DOHH2 (cell line): ENCODE results near the gene PTGR3.
A peak's percentile ranks its signal among the peaks of the same experiment; 100 is the strongest.

Experiments
- H3F3A ChIP-seq: fragments of 200-600 bp; sonication (generic), shearing (Covaris generic); 2 replicates; pipeline ENCODE4 v1.6.0; 2016; ENCODE audit warnings: antibody characterized with exemption, mild to moderate bottlenecking; ENCODE audit not compliant: control insufficient read depth, insufficient read depth
- H3K27ac ChIP-seq: fragments of 200-600 bp; sonication (generic); 2 replicates; pipeline ENCODE4 v1.5.1; 2014; ENCODE audit warnings: low read depth, mild to moderate bottlenecking, low read length, moderate library complexity
- H3K27me3 ChIP-seq: fragments of 200-600 bp; sonication (generic); 2 replicates; pipeline ENCODE4 v1.6.1; 2014; ENCODE audit warnings: mild to moderate bottlenecking, low read length, mixed read lengths; ENCODE audit not compliant: control insufficient read depth
- H3K36me3 ChIP-seq: fragments of 200-600 bp; sonication (generic); 2 replicates; pipeline ENCODE4 v1.6.1; 2014; ENCODE audit warnings: mild to moderate bottlenecking, low read length, moderate library complexity, mixed read lengths; ENCODE audit not compliant: control insufficient read depth
- H3K4me1 ChIP-seq: fragments of 200-600 bp; sonication (generic); 2 replicates; pipeline ENCODE4 v1.6.1; 2014; ENCODE audit warnings: mild to moderate bottlenecking, low read length, mixed read lengths; ENCODE audit not compliant: control insufficient read depth
- H3K4me2 ChIP-seq: fragments of 200-600 bp; sonication (generic); 2 replicates; pipeline ENCODE4 v1.6.0; 2014; ENCODE audit warnings: mild to moderate bottlenecking, low read length, moderate library complexity
- H3K4me3 ChIP-seq: fragments of 200-600 bp; sonication (generic); 2 replicates; pipeline ENCODE4 v1.5.1; 2014; ENCODE audit warnings: mild to moderate bottlenecking, low read length, mixed read lengths
- H3K79me2 ChIP-seq: fragments of 200-600 bp; sonication (generic); 2 replicates; pipeline ENCODE4 v1.6.1; 2014; ENCODE audit warnings: mild to moderate bottlenecking, low read length, mixed read lengths; ENCODE audit not compliant: control insufficient read depth
- H3K9me2 ChIP-seq: fragments of 200-600 bp; sonication (generic); replicated peaks from 2 replicates; pipeline ENCODE4 v1.6.1; 2014; ENCODE audit warnings: mild to moderate bottlenecking, low read length, mixed read lengths; ENCODE audit not compliant: control insufficient read depth
- H3K9me3 ChIP-seq: fragments of 200-600 bp; sonication (generic); 2 replicates; pipeline ENCODE4 v1.6.1; 2014; ENCODE audit warnings: antibody characterized with exemption, low read length, mixed read lengths; ENCODE audit not compliant: control insufficient read depth, insufficient read depth
- H4K20me1 ChIP-seq: fragments of 200-600 bp; sonication (generic); 2 replicates; pipeline ENCODE4 v1.6.0; 2014; ENCODE audit warnings: low read depth, mild to moderate bottlenecking, antibody characterized with exemption, low read length, moderate library complexity; ENCODE audit not compliant: control insufficient read depth, insufficient read depth
- EZH2phosphoT487 ChIP-seq: fragments of 200-600 bp; sonication (generic); IDR thresholded peaks from 2 replicates; pipeline ENCODE4 v1.6.1; 2017; ENCODE audit warnings: borderline replicate concordance, mild to moderate bottlenecking, antibody characterized with exemption, low read length, moderate library complexity, mixed read lengths
- TF ChIP-seq, protein P1 (sequence below): fragments of 200-600 bp; sonication (generic); IDR thresholded peaks from one replicate; pipeline ENCODE4 v1.5.1; 2014; ENCODE audit warnings: antibody characterized with exemption, mild to moderate bottlenecking, low read depth, low read length; ENCODE audit not compliant: poor library complexity, severe bottlenecking

PTGR3 gene

DNA sequence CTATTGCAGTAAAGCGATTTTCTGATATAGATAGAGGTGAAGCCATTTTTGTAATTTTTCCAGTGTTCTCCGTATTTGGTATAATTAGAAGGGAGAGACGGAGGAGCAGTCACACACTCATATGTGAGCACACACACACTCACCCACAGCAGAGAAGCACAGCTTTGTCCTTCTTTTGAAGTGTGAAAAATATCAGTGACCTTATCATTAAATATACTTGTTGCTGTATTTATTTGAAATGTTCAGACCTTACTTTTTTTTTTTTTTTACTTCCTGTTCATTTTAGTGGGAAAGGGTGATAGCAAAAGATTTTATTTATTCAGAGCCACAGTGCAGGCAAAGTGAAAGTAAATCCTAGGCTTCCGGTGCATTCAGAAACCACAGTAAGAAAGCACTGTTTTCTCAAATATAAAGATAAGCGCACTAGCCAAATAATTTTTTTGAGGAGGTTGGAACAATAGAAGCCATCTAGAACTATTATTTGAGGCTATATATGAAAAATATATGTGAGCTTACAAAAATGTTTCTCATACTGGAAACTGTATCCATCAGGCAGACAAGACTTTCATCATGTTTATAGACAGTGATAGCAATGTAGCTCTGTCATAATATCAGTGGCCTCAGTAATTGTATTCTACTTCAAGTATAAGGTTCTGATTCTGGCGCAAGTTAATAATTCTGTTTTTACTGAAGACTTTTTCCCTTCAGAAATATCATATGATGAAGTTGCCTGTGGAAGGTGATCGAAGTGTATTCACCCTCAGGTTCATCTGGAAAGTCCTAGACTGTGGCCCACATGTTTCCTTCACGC, 38.9 kb upstream of the PTGR3 start:
- no peaks in the 10 kb centered on the region for H3K9me2 ChIP-seq
- H3K27me3 ChIP-seq, result no peaks in the 10 kb centered on the region
- H3K36me3 ChIP-seq, result no peaks in the 10 kb centered on the region
- H3K4me1 ChIP-seq, result peaks cover 20% of the 10 kb centered on the region
- no peak for TF ChIP-seq EZH2phosphoT487
- TF ChIP-seq, protein P1, sequence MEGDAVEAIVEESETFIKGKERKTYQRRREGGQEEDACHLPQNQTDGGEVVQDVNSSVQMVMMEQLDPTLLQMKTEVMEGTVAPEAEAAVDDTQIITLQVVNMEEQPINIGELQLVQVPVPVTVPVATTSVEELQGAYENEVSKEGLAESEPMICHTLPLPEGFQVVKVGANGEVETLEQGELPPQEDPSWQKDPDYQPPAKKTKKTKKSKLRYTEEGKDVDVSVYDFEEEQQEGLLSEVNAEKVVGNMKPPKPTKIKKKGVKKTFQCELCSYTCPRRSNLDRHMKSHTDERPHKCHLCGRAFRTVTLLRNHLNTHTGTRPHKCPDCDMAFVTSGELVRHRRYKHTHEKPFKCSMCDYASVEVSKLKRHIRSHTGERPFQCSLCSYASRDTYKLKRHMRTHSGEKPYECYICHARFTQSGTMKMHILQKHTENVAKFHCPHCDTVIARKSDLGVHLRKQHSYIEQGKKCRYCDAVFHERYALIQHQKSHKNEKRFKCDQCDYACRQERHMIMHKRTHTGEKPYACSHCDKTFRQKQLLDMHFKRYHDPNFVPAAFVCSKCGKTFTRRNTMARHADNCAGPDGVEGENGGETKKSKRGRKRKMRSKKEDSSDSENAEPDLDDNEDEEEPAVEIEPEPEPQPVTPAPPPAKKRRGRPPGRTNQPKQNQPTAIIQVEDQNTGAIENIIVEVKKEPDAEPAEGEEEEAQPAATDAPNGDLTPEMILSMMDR, result no peak
- H3K27ac ChIP-seq, result no peak overlapping the region
- H3K79me2 ChIP-seq, result peaks cover 60% of the 10 kb centered on the region
- H3K9me3 ChIP-seq, result peaks cover 9% of the 10 kb centered on the region; the same call in 1 of the 2 replicates
- peak overlapping the region; percentile 40 for H3K4me3 ChIP-seq
- H4K20me1 ChIP-seq, result no peaks in the 10 kb centered on the region
- peak overlapping the region; percentile 55 for H3K4me2 ChIP-seq
- no peaks in the 10 kb centered on the region; the same call in 1 of the 2 replicates for H3F3A ChIP-seq

DNA sequence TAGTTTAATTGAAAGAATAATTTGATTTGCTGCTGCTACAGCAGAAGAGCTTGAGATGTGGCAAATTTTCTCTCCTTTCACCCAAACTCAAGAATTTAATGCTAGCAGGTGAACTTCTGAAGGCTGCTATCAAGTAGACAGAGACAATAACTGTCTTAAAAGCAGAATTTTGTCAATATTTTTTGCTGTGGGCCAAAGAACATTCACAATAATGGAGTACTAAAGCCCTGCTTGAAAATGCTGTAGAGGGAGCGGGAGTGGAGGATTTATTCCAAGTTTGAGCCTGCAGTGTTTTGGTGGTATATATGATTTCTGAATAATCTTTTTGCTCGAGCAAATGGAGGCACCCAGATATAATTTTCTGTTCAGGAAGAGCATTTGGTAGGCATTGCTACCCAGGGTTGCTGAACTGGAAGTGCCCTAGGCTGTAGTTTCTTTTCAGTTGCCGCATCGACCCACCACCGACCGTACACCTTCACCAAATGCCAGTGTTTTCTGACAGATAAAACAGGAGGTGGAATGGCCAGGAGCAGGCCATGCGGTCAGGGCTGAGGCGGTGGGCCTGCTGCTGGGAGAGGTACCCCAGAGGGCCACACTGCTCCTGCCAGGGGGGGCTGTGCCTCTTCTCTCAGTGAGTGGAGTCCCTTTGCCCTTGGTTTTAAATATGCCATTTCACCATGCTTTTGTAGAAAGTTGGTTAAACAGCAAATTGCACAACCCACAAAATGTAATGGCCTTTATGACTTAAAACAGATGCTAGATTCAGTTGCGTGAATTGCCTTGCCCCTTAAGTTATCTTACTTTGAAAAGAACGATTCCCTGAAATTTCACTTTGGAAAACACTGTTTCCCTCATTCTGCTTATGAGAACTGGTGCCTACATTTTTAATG, 38.0 kb upstream of the PTGR3 start:
- Histone ChIP-seq H3K9me3 (peaks cover 9% of the 10 kb centered on the region; the same call in 1 of the 2 replicates), H3K9me2 (no peaks in the 10 kb centered on the region), H3F3A (no peaks in the 10 kb centered on the region; the same call in 1 of the 2 replicates), H3K27ac (no peak overlapping the region), H4K20me1 (no peaks in the 10 kb centered on the region), H3K27me3 (no peaks in the 10 kb centered on the region), H3K79me2 (peaks cover 65% of the 10 kb centered on the region), H3K4me1 (peaks cover 20% of the 10 kb centered on the region), H3K4me3 (peak overlapping the region; percentile 40), H3K4me2 (peak overlapping the region; percentile 55), H3K36me3 (no peaks in the 10 kb centered on the region)
- TF ChIP-seq, protein P1, result no peak
- TF ChIP-seq EZH2phosphoT487, result no peak

DNA sequence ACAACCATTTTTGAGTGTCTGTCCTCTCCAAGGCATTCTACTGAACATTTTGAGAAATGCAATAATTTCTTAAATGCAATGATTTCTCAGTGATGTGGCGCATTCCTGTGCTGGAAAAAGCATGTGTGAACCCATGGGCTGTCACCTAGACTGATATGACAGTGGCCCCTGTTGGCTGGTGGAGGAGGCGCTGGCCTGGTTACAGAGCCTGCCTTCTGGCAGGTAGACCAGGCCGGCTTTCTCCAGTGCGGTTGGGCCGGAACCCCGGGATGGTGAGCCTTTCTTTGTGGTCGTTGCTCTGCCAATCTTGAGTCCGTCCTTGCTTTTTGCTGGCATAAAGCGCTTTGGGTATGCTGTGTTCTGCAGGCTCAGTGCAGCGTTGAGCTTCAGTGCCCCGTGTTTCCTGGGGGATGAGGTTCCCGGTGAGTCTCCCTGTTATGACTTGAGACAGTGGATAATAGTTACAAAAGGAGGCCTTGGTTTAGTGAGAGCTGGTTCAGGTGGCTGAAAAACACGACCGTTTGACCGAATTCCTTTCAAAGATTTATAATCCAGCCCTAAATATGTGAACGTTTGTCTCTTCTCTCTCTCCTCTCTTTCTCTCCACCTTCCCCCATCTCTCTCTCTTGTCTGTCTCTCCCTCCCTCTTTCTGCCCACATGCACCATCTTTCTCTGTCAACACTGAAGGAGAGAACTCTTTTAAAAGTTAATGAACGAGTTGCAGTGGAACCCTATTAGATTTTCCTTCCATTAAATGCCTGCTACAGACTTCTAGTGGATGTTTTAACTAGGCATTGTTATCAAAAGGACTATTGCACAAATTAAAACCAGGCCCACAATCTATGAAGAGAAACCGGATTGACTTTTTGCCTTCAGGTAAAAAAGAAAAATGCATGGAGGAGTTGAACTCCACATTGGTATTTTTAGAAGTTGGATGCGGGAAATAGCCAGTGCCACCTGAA, 35.7 kb upstream of the PTGR3 start:
- Histone ChIP-seq H3K4me2 (no peak overlapping the region), H3K9me2 (no peaks in the 10 kb centered on the region), H3K4me3 (no peak overlapping the region), H3K9me3 (peaks cover 6% of the 10 kb centered on the region; the same call in 1 of the 2 replicates), H3K4me1 (peaks cover 16% of the 10 kb centered on the region), H3F3A (no peaks in the 10 kb centered on the region; the same call in 1 of the 2 replicates), H3K27me3 (no peaks in the 10 kb centered on the region), H4K20me1 (no peaks in the 10 kb centered on the region), H3K36me3 (no peaks in the 10 kb centered on the region), H3K79me2 (peaks cover 61% of the 10 kb centered on the region), H3K27ac (no peak overlapping the region)
- TF ChIP-seq, protein P1, result no peak
- TF ChIP-seq EZH2phosphoT487, result no peak
